ENCODE measurements around the gene RBM10. TPM values are rescaled to one million over a fixed set of nuclear protein-coding genes. Genes with fewer than 3 reads are reported as not detected.
A peak's percentile ranks its signal among the peaks of the same experiment; 100 is the strongest.

RBM10 gene
- total RNA-seq, 1 experiment from 2014 or later: 69.5 TPM

GRCh38 chrX:47182106-47182700 is 37.2 kb downstream of the RBM10 start:
- Mint-ChIP-seq H3K27me3 (ENCODE audit: insufficient read depth, unreplicated experiment) (peaks cover 84% of the 10 kb centered on the region), H3K9me3 (ENCODE audit: unreplicated experiment) (no peaks in the 10 kb centered on the region), H3K4me1 (ENCODE audit: insufficient read depth, unreplicated experiment) (peaks cover 19% of the 10 kb centered on the region), H3K4me3 (ENCODE audit: unreplicated experiment) (no peak overlapping the region), H3K27ac (ENCODE audit: low read depth, unreplicated experiment) (no peak overlapping the region), H3K36me3 (ENCODE audit: insufficient read depth, unreplicated experiment) (peaks cover 57% of the 10 kb centered on the region)
- ChIA-PET CTCF (interaction anchor here (0.7 kb wide), 1 partner anchor 11 kb away, joined by 4 read pairs; no protein-coding TSS in a partner anchor), POLR2A (interaction anchor here (1.5 kb wide), 1 partner anchor 8 kb away, joined by 4 read pairs; no protein-coding TSS in a partner anchor)
- no peak for DNase-seq (ENCODE audit: unreplicated experiment)
- no TSS peak for BruUV-seq (replicated peaks)
- no peak for TF ChIP-seq CTCF (IDR thresholded peaks at IDR 0.05; ENCODE audit: unreplicated experiment)
- intact Hi-C loops (cut with micrococcal nuclease): no loop called here

DNA sequence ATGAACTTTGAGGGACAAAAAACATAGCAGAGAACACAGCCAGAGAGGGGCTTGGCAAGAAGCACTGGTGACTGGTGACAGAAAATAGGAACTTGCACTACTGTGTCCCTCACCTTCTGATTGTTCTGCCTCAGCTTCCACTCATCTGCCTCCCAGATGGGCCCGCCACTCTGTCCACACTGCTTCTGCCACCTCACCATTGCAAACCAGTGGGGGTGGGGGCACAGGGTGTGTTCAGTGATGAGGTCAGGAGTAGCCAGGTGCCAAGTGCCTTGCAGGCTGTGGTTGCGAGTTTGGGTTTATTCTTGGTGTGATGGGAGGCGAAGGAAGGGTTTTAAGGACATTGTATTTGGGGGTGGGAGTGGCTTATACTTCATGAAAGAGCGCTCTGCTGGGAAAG is 39.5 kb downstream of the RBM10 start:
- H3K9me3 Mint-ChIP-seq (ENCODE audit: unreplicated experiment): no peaks in the 10 kb centered on the region
- TF ChIP-seq CTCF (IDR thresholded peaks at IDR 0.05; ENCODE audit: unreplicated experiment): no peak
- ChIA-PET POLR2A (no interaction called here), CTCF (no interaction called here)
- H3K4me3 Mint-ChIP-seq (ENCODE audit: unreplicated experiment): no peak overlapping the region
- H3K4me1 Mint-ChIP-seq (ENCODE audit: insufficient read depth, unreplicated experiment): peaks cover 3% of the 10 kb centered on the region
- intact Hi-C loops (cut with micrococcal nuclease): no loop called here
- H3K27me3 Mint-ChIP-seq (ENCODE audit: insufficient read depth, unreplicated experiment): peaks cover 74% of the 10 kb centered on the region
- BruUV-seq (replicated peaks): no TSS peak
- no peak overlapping the region for H3K27ac Mint-ChIP-seq (ENCODE audit: low read depth, unreplicated experiment)
- DNase-seq (ENCODE audit: unreplicated experiment): no peak
- peaks cover 40% of the 10 kb centered on the region for H3K36me3 Mint-ChIP-seq (ENCODE audit: insufficient read depth, unreplicated experiment)

DNA sequence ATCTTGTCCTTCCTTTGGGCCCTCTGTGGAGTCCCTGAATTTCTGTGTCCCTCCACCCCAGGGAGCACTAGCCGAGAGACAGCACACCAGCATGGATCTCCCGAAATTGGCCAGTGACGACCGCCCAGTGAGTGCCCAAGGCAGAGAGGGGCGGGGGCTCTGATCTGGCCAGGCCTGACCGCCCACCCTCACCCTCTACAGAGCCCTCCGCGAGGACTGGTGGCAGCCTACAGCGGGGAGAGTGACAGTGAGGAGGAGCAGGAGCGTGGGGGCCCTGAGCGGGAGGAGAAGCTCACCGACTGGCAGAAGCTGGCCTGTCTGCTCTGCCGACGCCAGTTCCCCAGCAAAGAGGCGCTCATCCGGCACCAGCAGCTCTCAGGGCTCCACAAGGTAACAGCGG is 40.2 kb downstream of the RBM10 start:
- POLR2A ChIA-PET: no interaction called here
- DNase-seq (ENCODE audit: unreplicated experiment): no peak
- CTCF ChIA-PET: interaction anchor here (0.7 kb wide), 1 partner anchor 33 kb away, joined by 3 read pairs; no protein-coding TSS in a partner anchor
- Mint-ChIP-seq H3K4me3 (ENCODE audit: unreplicated experiment) (no peak overlapping the region), H3K27ac (ENCODE audit: low read depth, unreplicated experiment) (no peak overlapping the region), H3K4me1 (ENCODE audit: insufficient read depth, unreplicated experiment) (no peaks in the 10 kb centered on the region), H3K27me3 (ENCODE audit: insufficient read depth, unreplicated experiment) (peaks cover 66% of the 10 kb centered on the region), H3K9me3 (ENCODE audit: unreplicated experiment) (no peaks in the 10 kb centered on the region), H3K36me3 (ENCODE audit: insufficient read depth, unreplicated experiment) (peaks cover 37% of the 10 kb centered on the region)
- BruUV-seq (replicated peaks): no TSS peak
- intact Hi-C loops (cut with micrococcal nuclease): no loop called here
- TF ChIP-seq CTCF (IDR thresholded peaks at IDR 0.05; ENCODE audit: unreplicated experiment): no peak

GRCh38 chrX:47186096-47186740 is 41.2 kb downstream of the RBM10 start:
- H3K27me3 Mint-ChIP-seq (ENCODE audit: insufficient read depth, unreplicated experiment): peaks cover 58% of the 10 kb centered on the region
- CTCF ChIA-PET: no interaction called here
- no peaks in the 10 kb centered on the region for H3K4me1 Mint-ChIP-seq (ENCODE audit: insufficient read depth, unreplicated experiment)
- H3K27ac Mint-ChIP-seq (ENCODE audit: low read depth, unreplicated experiment): no peak overlapping the region
- POLR2A ChIA-PET: no interaction called here
- H3K9me3 Mint-ChIP-seq (ENCODE audit: unreplicated experiment): no peaks in the 10 kb centered on the region
- H3K36me3 Mint-ChIP-seq (ENCODE audit: insufficient read depth, unreplicated experiment): peaks cover 37% of the 10 kb centered on the region
- no peak for TF ChIP-seq CTCF (IDR thresholded peaks at IDR 0.05; ENCODE audit: unreplicated experiment)
- no peak for DNase-seq (ENCODE audit: unreplicated experiment)
- intact Hi-C loops (cut with micrococcal nuclease): no loop called here
- BruUV-seq (replicated peaks): TSS peak; percentile 74
- no peak overlapping the region for H3K4me3 Mint-ChIP-seq (ENCODE audit: unreplicated experiment)

All from MCF 10A (cell line).